Upper lobe of left lung (tissue), 4 donors: ENCODE measurements around the gene PTPN21.

Experiments used
- EP300 ChIP-seq, 4 donors: sonication (generic); formaldehyde crosslinking; IDR thresholded peaks; one replicate each; pipeline ENCODE4 v1.5.1; 2017; ENCODE audit warnings: antibody characterized with exemption in 4 of 4, control low read depth in 2 of 4
- POLR2A ChIP-seq, 4 donors: fragments of 450-650 bp; IDR thresholded peaks; one replicate each; pipeline ENCODE4 v1.5.1; 2016 to 2017; ENCODE audit warnings: antibody characterized with exemption in 4 of 4, mild to moderate bottlenecking in 2 of 4

DNA sequence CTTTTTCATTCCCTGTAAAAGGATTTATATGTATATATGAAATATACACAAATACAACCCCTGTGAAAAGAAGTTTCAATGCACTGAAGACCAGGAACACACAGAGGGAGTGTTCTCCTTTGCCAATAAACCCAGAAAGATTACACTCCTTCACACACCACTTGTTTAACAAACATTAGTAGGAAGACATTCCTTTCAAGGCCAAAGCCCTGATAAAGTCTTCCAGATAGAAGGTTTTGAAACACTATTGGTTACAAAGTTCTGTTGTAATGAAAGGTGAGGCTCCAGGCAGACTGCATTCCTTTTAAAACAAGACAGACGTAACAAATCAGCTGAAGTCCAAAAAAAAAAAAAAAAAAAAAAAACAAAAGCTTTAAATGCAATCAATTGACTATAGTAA is 81.0 kb downstream of the PTPN21 start:
- no peak for TF ChIP-seq EP300 (IDR thresholded peaks at IDR 0.05)
- TF ChIP-seq POLR2A (IDR thresholded peaks at IDR 0.05), result no peak
